Fibroblast of the aortic adventitia (primary cell): ENCODE measurements around the gene LAIR1. TPM values are rescaled to one million over a fixed set of nuclear protein-coding genes. Genes with fewer than 3 reads are reported as not detected.
"Not testable (repeated sequence)": the region's sequence is repeated elsewhere in the genome, so short reads cannot be mapped to it uniquely, and the experiment has no call there.

ENCODE experiments used
- DNase-seq: peaks from one replicate; pipeline ENCODE4 v3.0.0-alpha.2; 2010; ENCODE audit warnings: low read depth
- H3K4me3 ChIP-seq: 2 replicates; pipeline ENCODE4 v1.5.1; 2011; ENCODE audit warnings: low read depth, mild to moderate bottlenecking, control low read depth, low read length, moderate library complexity
- CTCF ChIP-seq: IDR thresholded peaks from 2 replicates; pipeline ENCODE4 v1.5.1; 2011; ENCODE audit warnings: mild to moderate bottlenecking, low read length, control low read depth, inconsistent platforms; ENCODE audit not compliant: insufficient read depth
- total RNA-seq: library from RNA; depleted of rRNA; stranded (reverse); fragments of >200 nt; gene quantifications from 2 replicates; pipeline ENCODE4 v1.2.3, GENCODE V29; 2012; ENCODE audit warnings: low replicate concordance

The LAIR1 gene
- total RNA-seq, 1 donor: not detected

GRCh38 chr19:54379187-54379678, 14.5 kb upstream of the LAIR1 start:
- TF ChIP-seq CTCF: no peak
- no peak overlapping the region for H3K4me3 ChIP-seq

GRCh38 chr19:54376610-54377285, 12.0 kb upstream of the LAIR1 start:
- no peak for DNase-seq
- H3K4me3 ChIP-seq: no peak overlapping the region
- TF ChIP-seq CTCF: no peak

More at GRCh38 chr19:54379187-54379678, 14.5 kb upstream of the LAIR1 start:
- no peak for DNase-seq

- not testable (repeated sequence) for DNase-seq, H3K4me3 ChIP-seq
Measured at GRCh38 chr19:54375181-54375938, 10.6 kb upstream of the LAIR1 start.

GRCh38 chr19:54373781-54374631, 9.3 kb upstream of the LAIR1 start:
- TF ChIP-seq CTCF: no peak
- no peak for DNase-seq

GRCh38 chr19:54371453-54371852, 6.7 kb upstream of the LAIR1 start:
- DNase-seq, H3K4me3 ChIP-seq: not testable (repeated sequence)

More at GRCh38 chr19:54373781-54374631, 9.3 kb upstream of the LAIR1 start:
- no peak overlapping the region for H3K4me3 ChIP-seq

- not testable (repeated sequence) for DNase-seq, H3K4me3 ChIP-seq
Measured at GRCh38 chr19:54370434-54370796, 5.7 kb upstream of the LAIR1 start.

GRCh38 chr19:54369688-54370433, 5.1 kb upstream of the LAIR1 start:
- not testable (repeated sequence) for H3K4me3 ChIP-seq, DNase-seq

GRCh38 chr19:54369082-54369687, 4.5 kb upstream of the LAIR1 start:
- DNase-seq: no peak
- TF ChIP-seq CTCF: no peak
- H3K4me3 ChIP-seq: no peak overlapping the region
